Osteocyte (in vitro differentiated cells): ENCODE measurements around the gene C9orf85. TPM values are rescaled to one million over a fixed set of nuclear protein-coding genes. Genes with fewer than 3 reads are reported as not detected.

ENCODE experiments used
- DNase-seq: peaks from one replicate; pipeline ENCODE4 v3.0.0; 2021; ENCODE audit warnings: mixed read lengths; ENCODE audit not compliant: unreplicated experiment; ENCODE audit errors: extremely low spot score
- H3K27ac Mint-ChIP-seq: one replicate; pipeline ENCODE4 v1.8.0; 2021; ENCODE audit warnings: mild to moderate bottlenecking, mixed read lengths; ENCODE audit not compliant: unreplicated experiment
- H3K27me3 Mint-ChIP-seq: one replicate; pipeline ENCODE4 v1.8.0; 2021; ENCODE audit warnings: mixed read lengths; ENCODE audit not compliant: unreplicated experiment
- H3K36me3 Mint-ChIP-seq: one replicate; pipeline ENCODE4 v1.8.0; 2021; ENCODE audit warnings: mixed read lengths; ENCODE audit not compliant: unreplicated experiment
- H3K4me1 Mint-ChIP-seq: one replicate; pipeline ENCODE4 v1.8.0; 2021; ENCODE audit warnings: mixed read lengths; ENCODE audit not compliant: unreplicated experiment
- H3K4me3 Mint-ChIP-seq: one replicate; pipeline ENCODE4 v1.8.0; 2021; ENCODE audit warnings: mild to moderate bottlenecking, moderate library complexity, mixed read lengths; ENCODE audit not compliant: unreplicated experiment
- H3K9me3 Mint-ChIP-seq: one replicate; pipeline ENCODE4 v1.8.0; 2021; ENCODE audit warnings: mixed read lengths; ENCODE audit not compliant: unreplicated experiment
- total RNA-seq: library from RNA; stranded (reverse); gene quantifications from 2 replicates; pipeline ENCODE4 v1.2.1, GENCODE V29; 2021
- TF ChIP-seq, protein P1 (sequence below): fragments of 200-600 bp; sonication (generic); IDR thresholded peaks from 2 replicates; pipeline ENCODE4 v1.5.0; 2021; ENCODE audit warnings: antibody characterized with exemption, mild to moderate bottlenecking, moderate library complexity

Gene C9orf85
- total RNA-seq, 1 donor from 2014 or later, result 10.8 TPM

GRCh38 chr9:71977003-71977402 is 65.6 kb downstream of the C9orf85 start:
- TF ChIP-seq, protein P1, sequence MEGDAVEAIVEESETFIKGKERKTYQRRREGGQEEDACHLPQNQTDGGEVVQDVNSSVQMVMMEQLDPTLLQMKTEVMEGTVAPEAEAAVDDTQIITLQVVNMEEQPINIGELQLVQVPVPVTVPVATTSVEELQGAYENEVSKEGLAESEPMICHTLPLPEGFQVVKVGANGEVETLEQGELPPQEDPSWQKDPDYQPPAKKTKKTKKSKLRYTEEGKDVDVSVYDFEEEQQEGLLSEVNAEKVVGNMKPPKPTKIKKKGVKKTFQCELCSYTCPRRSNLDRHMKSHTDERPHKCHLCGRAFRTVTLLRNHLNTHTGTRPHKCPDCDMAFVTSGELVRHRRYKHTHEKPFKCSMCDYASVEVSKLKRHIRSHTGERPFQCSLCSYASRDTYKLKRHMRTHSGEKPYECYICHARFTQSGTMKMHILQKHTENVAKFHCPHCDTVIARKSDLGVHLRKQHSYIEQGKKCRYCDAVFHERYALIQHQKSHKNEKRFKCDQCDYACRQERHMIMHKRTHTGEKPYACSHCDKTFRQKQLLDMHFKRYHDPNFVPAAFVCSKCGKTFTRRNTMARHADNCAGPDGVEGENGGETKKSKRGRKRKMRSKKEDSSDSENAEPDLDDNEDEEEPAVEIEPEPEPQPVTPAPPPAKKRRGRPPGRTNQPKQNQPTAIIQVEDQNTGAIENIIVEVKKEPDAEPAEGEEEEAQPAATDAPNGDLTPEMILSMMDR, result no peak
- no peaks in the 10 kb centered on the region for H3K9me3 Mint-ChIP-seq
- H3K36me3 Mint-ChIP-seq, result peaks cover 3% of the 10 kb centered on the region
- no peaks in the 10 kb centered on the region for H3K4me1 Mint-ChIP-seq
- no peaks in the 10 kb centered on the region for H3K27me3 Mint-ChIP-seq
- H3K4me3 Mint-ChIP-seq, result no peak overlapping the region
- H3K27ac Mint-ChIP-seq, result no peak overlapping the region
- DNase-seq, result no peak

DNA sequence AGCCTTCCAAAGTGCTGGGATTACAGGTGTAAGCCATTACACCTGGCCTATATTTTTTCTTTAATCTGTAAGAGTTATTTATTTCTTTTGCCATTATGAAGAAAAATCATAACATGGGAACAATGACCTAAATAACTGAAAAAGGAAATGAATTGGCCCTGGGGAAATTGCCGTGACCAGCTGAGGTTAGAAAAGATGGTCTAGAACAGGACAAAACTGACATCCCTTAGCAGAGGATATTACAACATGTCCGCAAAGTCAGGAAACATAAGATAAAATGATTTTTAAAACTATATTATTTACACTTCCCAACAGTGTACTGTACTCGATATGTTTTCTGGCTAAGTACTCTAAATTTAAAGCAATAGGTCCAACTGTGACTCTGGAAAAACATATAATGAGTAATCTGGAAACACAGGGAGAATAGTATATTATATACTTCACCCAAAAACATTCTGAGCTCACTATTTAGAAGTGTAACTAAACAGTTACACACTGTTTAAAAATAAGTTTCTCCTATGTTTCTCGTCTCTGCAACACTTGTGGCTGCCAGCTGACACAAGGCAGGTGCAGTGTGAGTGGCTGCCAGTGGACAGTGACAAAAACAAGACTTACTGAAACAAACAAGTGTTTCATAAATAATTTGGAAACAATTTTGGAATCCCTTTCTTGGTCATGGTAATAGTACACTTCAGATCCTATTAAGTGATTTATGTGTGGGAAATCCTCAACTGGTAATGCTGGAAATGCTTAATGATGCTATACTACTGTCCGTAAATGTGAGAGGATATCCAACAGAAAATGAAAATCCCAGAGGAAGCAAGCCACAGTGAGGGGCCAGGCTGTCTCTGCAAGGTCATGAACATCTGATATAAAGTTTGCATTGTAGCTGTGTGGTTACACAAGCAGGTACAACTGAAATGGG is 69.1 kb downstream of the C9orf85 start:
- Mint-ChIP-seq H3K27me3 (no peaks in the 10 kb centered on the region), H3K4me3 (no peak overlapping the region), H3K4me1 (peaks cover 5% of the 10 kb centered on the region), H3K27ac (no peak overlapping the region), H3K9me3 (no peaks in the 10 kb centered on the region), H3K36me3 (no peaks in the 10 kb centered on the region)
- TF ChIP-seq, protein P1, result no peak
- DNase-seq, result no peak

GRCh38 chr9:71981944-71982343 is 70.5 kb downstream of the C9orf85 start:
- Mint-ChIP-seq H3K36me3 (no peaks in the 10 kb centered on the region), H3K4me1 (peaks cover 5% of the 10 kb centered on the region), H3K27me3 (no peaks in the 10 kb centered on the region), H3K9me3 (no peaks in the 10 kb centered on the region), H3K27ac (no peak overlapping the region), H3K4me3 (no peak overlapping the region)
- TF ChIP-seq, protein P1, result no peak
- DNase-seq, result no peak

DNA sequence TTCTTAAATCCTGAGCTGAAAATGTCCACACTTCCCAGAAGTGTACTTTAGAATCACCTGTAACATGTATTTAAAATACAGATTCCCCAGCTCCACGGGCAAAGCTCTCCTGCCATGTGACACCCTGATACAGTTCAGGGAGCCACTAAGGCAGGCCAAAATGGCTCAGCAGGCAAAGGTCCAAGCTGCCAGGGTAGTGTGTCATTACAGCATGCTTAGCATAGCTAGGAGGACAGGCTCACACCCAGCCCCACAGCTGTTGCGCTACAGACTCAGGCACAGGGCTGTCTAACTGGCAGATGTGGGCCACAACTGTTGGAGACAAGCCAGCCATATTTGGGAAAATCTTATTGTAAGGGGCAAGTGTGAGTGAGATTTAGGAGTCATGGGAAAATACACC is 73.0 kb downstream of the C9orf85 start:
- no peaks in the 10 kb centered on the region for H3K36me3 Mint-ChIP-seq
- H3K4me1 Mint-ChIP-seq, result peaks cover 5% of the 10 kb centered on the region
- no peak overlapping the region for H3K4me3 Mint-ChIP-seq
- no peak overlapping the region for H3K27ac Mint-ChIP-seq
- no peaks in the 10 kb centered on the region for H3K27me3 Mint-ChIP-seq
- DNase-seq, result no peak
- H3K9me3 Mint-ChIP-seq, result no peaks in the 10 kb centered on the region
- TF ChIP-seq, protein P1, result no peak

DNA sequence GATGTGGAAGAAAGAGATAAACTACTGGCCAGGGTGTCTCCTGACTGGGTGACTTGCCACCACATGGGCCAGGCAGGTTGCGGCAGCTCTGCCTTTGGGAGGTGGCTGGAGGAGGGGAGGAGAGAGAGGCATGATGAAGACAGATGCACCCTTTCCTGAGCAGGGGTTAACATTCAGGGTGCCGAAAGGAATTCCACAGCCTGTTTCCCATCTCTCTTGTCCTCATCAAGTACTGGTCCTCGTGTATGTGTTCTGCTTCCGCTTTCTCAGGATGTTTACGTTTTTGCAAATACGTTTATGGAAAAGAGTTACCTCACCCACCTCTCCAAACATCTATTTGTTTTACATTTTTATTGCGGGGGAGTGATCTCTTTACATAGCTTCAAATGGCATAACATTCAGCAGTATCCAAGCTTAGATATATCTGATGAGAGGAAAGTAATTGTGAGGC is 73.4 kb downstream of the C9orf85 start:
- TF ChIP-seq, protein P1, result no peak
- Mint-ChIP-seq H3K27ac (no peak overlapping the region), H3K9me3 (no peaks in the 10 kb centered on the region), H3K4me1 (peaks cover 5% of the 10 kb centered on the region), H3K36me3 (no peaks in the 10 kb centered on the region), H3K27me3 (no peaks in the 10 kb centered on the region), H3K4me3 (no peak overlapping the region)
- DNase-seq, result no peak
